HepG2 (cell line): ENCODE measurements around the gene SLC39A3. TPM values are rescaled to one million over a fixed set of nuclear protein-coding genes. Genes with fewer than 3 reads are reported as not detected.
A peak's percentile ranks its signal among the peaks of the same experiment; 100 is the strongest.

Experiments used
- AFF4 ChIP-seq: sonication (generic); formaldehyde crosslinking; IDR thresholded peaks from 2 replicates; pipeline ENCODE4 v1.4.0; 2020; ENCODE audit warnings: missing genetic modification reagents
- DMAP1 ChIP-seq: IDR thresholded peaks from 2 replicates; pipeline ENCODE4 v1.6.1; 2016
- ERF ChIP-seq: IDR thresholded peaks from 2 replicates; pipeline ENCODE4 v1.6.1; 2018; ENCODE audit warnings: missing biosample characterization, missing genetic modification reagents
- ETV5 ChIP-seq: IDR thresholded peaks from 2 replicates; pipeline ENCODE4 v1.6.1; 2018; ENCODE audit warnings: missing biosample characterization, missing genetic modification reagents, inconsistent platforms, borderline replicate concordance
- GATAD1 ChIP-seq: IDR thresholded peaks from 2 replicates; pipeline ENCODE4 v1.6.1; 2016; ENCODE audit warnings: missing genetic modification reagents, missing compliant biosample characterization
- GLI4 ChIP-seq: sonication (generic); formaldehyde crosslinking; IDR thresholded peaks from 2 replicates; pipeline ENCODE4 v1.5.1; 2020; ENCODE audit warnings: missing genetic modification reagents, mild to moderate bottlenecking, moderate library complexity, borderline replicate concordance
- HNRNPK ChIP-seq: fragments of 200-400 bp; formaldehyde crosslinking; IDR thresholded peaks from 2 replicates; pipeline ENCODE4 v1.6.1; 2018; ENCODE audit warnings: low read length, low read depth, moderate library complexity, mild to moderate bottlenecking; ENCODE audit not compliant: poor library complexity, severe bottlenecking
- MNT ChIP-seq: fragments of 450-650 bp; IDR thresholded peaks from 2 replicates; pipeline ENCODE4 v1.6.1; 2016
- MXI1 ChIP-seq: IDR thresholded peaks from 3 replicates; pipeline ENCODE4 v1.6.1; 2012; ENCODE audit warnings: low read depth, low read length, inconsistent platforms, borderline replicate concordance
- MYC ChIP-seq: sonication (generic); formaldehyde crosslinking; IDR thresholded peaks from 2 replicates; pipeline ENCODE4 v1.9.0; 2021; ENCODE audit warnings: missing genetic modification reagents, borderline replicate concordance
- NKX3-1 ChIP-seq: sonication (generic); formaldehyde crosslinking; IDR thresholded peaks from 2 replicates; pipeline ENCODE4 v1.5.0; 2020; ENCODE audit warnings: missing genetic modification reagents
- SALL2 ChIP-seq: sonication (generic); formaldehyde crosslinking; IDR thresholded peaks from 2 replicates; pipeline ENCODE4 v1.8.1; 2023; ENCODE audit warnings: mild to moderate bottlenecking, missing genetic modification reagents, inconsistent platforms
- TGIF2 ChIP-seq: IDR thresholded peaks from 2 replicates; pipeline ENCODE4 v1.6.1; 2016; ENCODE audit warnings: control low read depth, missing compliant biosample characterization
- ZNF331 ChIP-seq: sonication (generic); formaldehyde crosslinking; IDR thresholded peaks from 2 replicates; pipeline ENCODE4 v1.4.0; 2020; ENCODE audit warnings: missing genetic modification reagents
- ZNF431 ChIP-seq: sonication (generic); formaldehyde crosslinking; IDR thresholded peaks from 2 replicates; pipeline ENCODE4 v1.9.0; 2022; ENCODE audit warnings: missing genetic modification reagents, low read depth, mild to moderate bottlenecking, borderline replicate concordance
- ZNF451 ChIP-seq: sonication (generic); formaldehyde crosslinking; IDR thresholded peaks from 2 replicates; pipeline ENCODE4 v1.5.0; 2020; ENCODE audit warnings: mild to moderate bottlenecking, missing genetic modification reagents
- ZNF619 ChIP-seq: sonication (generic); formaldehyde crosslinking; IDR thresholded peaks from 2 replicates; pipeline ENCODE4 v1.4.0; 2020; ENCODE audit warnings: mild to moderate bottlenecking, missing genetic modification reagents
- ZNF678 ChIP-seq: sonication (generic); formaldehyde crosslinking; IDR thresholded peaks from 2 replicates; pipeline ENCODE4 v1.4.0; 2020; ENCODE audit warnings: mild to moderate bottlenecking, missing genetic modification reagents
- ZNF710 ChIP-seq: sonication (generic); formaldehyde crosslinking; IDR thresholded peaks from 2 replicates; pipeline ENCODE4 v1.5.0; 2020; ENCODE audit warnings: mild to moderate bottlenecking, missing genetic modification reagents, borderline replicate concordance
- polyA plus RNA-seq, 8 experiments: library from polyadenylated mRNA; depleted of rRNA in 3 of 8; stranded (reverse) in 7 of 8; unstranded in 1 of 8; fragments of >200 nt; fragmentation: Illumina TruSeq in 4 of 8; extraction: Trizol in 4 of 8; gene quantifications; 2 replicates each; pipeline versions ENCODE4 v1.2.1 to v1.2.3, GENCODE V29; 2011 to 2016; ENCODE audit warnings: low read depth in 4 of 8, missing spikeins in 1 of 8, mixed read lengths in 1 of 8; ENCODE audit not compliant: insufficient read depth in 1 of 8
- total RNA-seq, 5 experiments: library from RNA; depleted of rRNA; stranded (reverse); fragments of >200 nt; fragmentation: Illumina TruSeq; extraction: Trizol; gene quantifications; 2 replicates each; pipeline ENCODE4 v1.2.3, GENCODE V29; 2016; ENCODE audit warnings: low read depth in 1 of 5

Gene SLC39A3
- total and polyA plus RNA-seq, 2 of the 13 experiments (the other 11 are each of a cell fraction or from before 2014, with no cell fraction given): 33.6 to 41.6 TPM

GRCh38 chr19:2782936-2783780 is 43.3 kb upstream of the SLC39A3 start, which contains the start of gene SGTA (continued):
- TF ChIP-seq ZNF710 (CRISPR knock-in tag) (peak; percentile 69; the same call in 1 of the 2 replicates), AFF4 (CRISPR knock-in tag) (0 out of 2 replicates have a peak, but pooled peaks have one; percentile 38), ZNF678 (CRISPR knock-in tag) (no peak), NKX3-1 (peak; percentile 98), MNT (peak; percentile 100), ERF (CRISPR knock-in tag) (peak; percentile 98), HNRNPK (no peak), DMAP1 (peak; percentile 99), MXI1 (peak; percentile 100), ZNF331 (CRISPR knock-in tag) (peak; percentile 95), ZNF451 (CRISPR knock-in tag) (peak; percentile 90), MYC (CRISPR knock-in tag) (peak; percentile 100), GLI4 (no peak), GATAD1 (CRISPR knock-in tag) (peak; percentile 93), ZNF431 (CRISPR knock-in tag) (peak; percentile 81; the same call in 1 of the 2 replicates), TGIF2 (CRISPR knock-in tag) (peak; percentile 98), ETV5 (CRISPR knock-in tag) (peak; percentile 85), ZNF619 (peak; percentile 88; the same call in 1 of the 2 replicates), SALL2 (CRISPR knock-in tag) (peak; percentile 73; the same call in 1 of the 2 replicates)
